Measurements from ENCODE around the gene RPTOR.

RPTOR gene

GRCh38 chr17:80513201-80513600 is 31.4 kb upstream of the RPTOR start:
- no peak for TF ChIP-seq CTCF (IDR thresholded peaks at IDR 0.05; ENCODE audit: low read depth, low read length)
- no peak for DNase-seq (ENCODE audit: low read depth in 2 of 2)

GRCh38 chr17:80513892-80514291 is 30.7 kb upstream of the RPTOR start:
- no peak overlapping the region for H3K4me3 ChIP-seq (replicated peaks in 1 of 2; ENCODE audit: low read depth in 2 of 2, low read length in 2 of 2)
- TF ChIP-seq CTCF (IDR thresholded peaks at IDR 0.05; ENCODE audit: low read depth, low read length): no peak
- DNase-seq (ENCODE audit: low read depth in 2 of 2): peak; percentile 26 to 90

More at GRCh38 chr17:80513201-80513600, 31.4 kb upstream of the RPTOR start:
- no peak overlapping the region for H3K4me3 ChIP-seq (replicated peaks in 1 of 2; ENCODE audit: low read depth in 2 of 2, low read length in 2 of 2)

GRCh38 chr17:80516171-80516932 is 28.3 kb upstream of the RPTOR start:
- H3K4me3 ChIP-seq (replicated peaks in 1 of 2; ENCODE audit: low read depth in 2 of 2, low read length in 2 of 2): no peak overlapping the region
- DNase-seq (ENCODE audit: low read depth in 2 of 2): no peak
- no peak for TF ChIP-seq CTCF (IDR thresholded peaks at IDR 0.05; ENCODE audit: low read depth, low read length)

- no peak overlapping the region for H3K4me3 ChIP-seq (replicated peaks in 1 of 2; ENCODE audit: low read depth in 2 of 2, low read length in 2 of 2)
- TF ChIP-seq CTCF (IDR thresholded peaks at IDR 0.05; ENCODE audit: low read depth, low read length): no peak
- no peak for DNase-seq (ENCODE audit: low read depth in 2 of 2)
Measured at GRCh38 chr17:80517641-80518040, 27.0 kb upstream of the RPTOR start.

GRCh38 chr17:80518392-80518791 is 26.2 kb upstream of the RPTOR start:
- no peak for TF ChIP-seq CTCF (IDR thresholded peaks at IDR 0.05; ENCODE audit: low read depth, low read length)
- no peak for DNase-seq (ENCODE audit: low read depth in 2 of 2)
- no peak overlapping the region for H3K4me3 ChIP-seq (replicated peaks in 1 of 2; ENCODE audit: low read depth in 2 of 2, low read length in 2 of 2)

- no peak overlapping the region for H3K4me3 ChIP-seq (replicated peaks in 1 of 2; ENCODE audit: low read depth in 2 of 2, low read length in 2 of 2)
- DNase-seq (ENCODE audit: low read depth in 2 of 2): peak in 1 of 2 donors; percentile 51
- TF ChIP-seq CTCF (IDR thresholded peaks at IDR 0.05; ENCODE audit: low read depth, low read length): no peak
Measured at GRCh38 chr17:80519091-80519781, 25.4 kb upstream of the RPTOR start.

Measured in cardiac fibroblast (primary cell).